SU-DHL-6 (cell line): ENCODE results near the gene MTOR.

Experiments used
- H2AFZ ChIP-seq: fragments of 200-600 bp; sonication (generic); 2 replicates; pipeline ENCODE4 v1.6.1; 2014; ENCODE audit warnings: low read depth, mild to moderate bottlenecking, moderate library complexity, mixed read lengths, antibody characterized with exemption, low read length; ENCODE audit not compliant: severe bottlenecking
- H3F3A ChIP-seq: fragments of 200-600 bp; shearing (Covaris generic); 2 replicates; pipeline ENCODE4 v1.6.0; 2016; ENCODE audit warnings: antibody characterized with exemption, mild to moderate bottlenecking; ENCODE audit not compliant: insufficient read depth
- H3K27ac ChIP-seq: fragments of 200-600 bp; sonication (generic); 2 replicates; pipeline ENCODE4 v1.5.1; 2016; ENCODE audit warnings: low read depth, mild to moderate bottlenecking, low read length, moderate library complexity, mixed read lengths
- H3K27me3 ChIP-seq: fragments of 200-600 bp; sonication (generic), shearing (Covaris generic); 2 replicates; pipeline ENCODE4 v1.6.0; 2014; ENCODE audit warnings: mild to moderate bottlenecking, low read length
- H3K36me3 ChIP-seq: fragments of 200-600 bp; sonication (generic); 2 replicates; pipeline ENCODE4 v1.6.1; 2014; ENCODE audit warnings: mild to moderate bottlenecking, low read length, mixed read lengths
- H3K4me2 ChIP-seq: fragments of 300-600, 200-600 bp; shearing (Covaris generic), sonication (generic); 2 replicates; pipeline ENCODE4 v1.6.0; 2014; ENCODE audit warnings: low read length, low read depth, mild to moderate bottlenecking; ENCODE audit not compliant: poor library complexity, severe bottlenecking
- H3K4me3 ChIP-seq: fragments of 200-600 bp; sonication (generic); 2 replicates; pipeline ENCODE4 v1.5.1; 2014; ENCODE audit warnings: antibody characterized with exemption, low read length, mild to moderate bottlenecking, mixed read lengths; ENCODE audit not compliant: insufficient read depth, poor library complexity, severe bottlenecking
- H3K79me2 ChIP-seq: fragments of 200-600 bp; sonication (generic); 2 replicates; pipeline ENCODE4 v1.6.1; 2014; ENCODE audit warnings: mild to moderate bottlenecking, low read length, moderate library complexity; ENCODE audit not compliant: insufficient read depth
- H3K9ac ChIP-seq: fragments of 200-600 bp; sonication (generic); 2 replicates; pipeline ENCODE4 v1.7.0; 2014; ENCODE audit warnings: mild to moderate bottlenecking, low read length
- H3K9me2 ChIP-seq: fragments of 200-600 bp; sonication (generic); replicated peaks from 2 replicates; pipeline ENCODE4 v1.6.1; 2014; ENCODE audit warnings: low read length; ENCODE audit not compliant: insufficient read depth
- H3K9me3 ChIP-seq: fragments of 200-600 bp; sonication (generic); 2 replicates; pipeline ENCODE4 v1.6.1; 2014; ENCODE audit warnings: low read length, mixed read lengths; ENCODE audit not compliant: insufficient read depth
- H4K20me1 ChIP-seq: fragments of 200-600 bp; sonication (generic); 2 replicates; pipeline ENCODE4 v1.6.1; 2014; ENCODE audit warnings: low read depth, mild to moderate bottlenecking, antibody characterized with exemption, low read length, moderate library complexity, mixed read lengths
- EZH2phosphoT487 ChIP-seq: fragments of 200-600 bp; sonication (generic), shearing (Covaris generic); conservative IDR thresholded peaks from 2 replicates; pipeline ENCODE4 v1.6.1; 2018; ENCODE audit warnings: mild to moderate bottlenecking, antibody characterized with exemption, low read length, moderate library complexity, mixed read lengths
- TF ChIP-seq, protein P1 (sequence below): fragments of 200-600 bp; sonication (generic); IDR thresholded peaks from one replicate; pipeline ENCODE4 v1.5.1; 2017; ENCODE audit warnings: antibody characterized with exemption, mild to moderate bottlenecking, low read length, moderate library complexity; ENCODE audit not compliant: insufficient read depth, poor library complexity, severe bottlenecking

The MTOR gene

DNA sequence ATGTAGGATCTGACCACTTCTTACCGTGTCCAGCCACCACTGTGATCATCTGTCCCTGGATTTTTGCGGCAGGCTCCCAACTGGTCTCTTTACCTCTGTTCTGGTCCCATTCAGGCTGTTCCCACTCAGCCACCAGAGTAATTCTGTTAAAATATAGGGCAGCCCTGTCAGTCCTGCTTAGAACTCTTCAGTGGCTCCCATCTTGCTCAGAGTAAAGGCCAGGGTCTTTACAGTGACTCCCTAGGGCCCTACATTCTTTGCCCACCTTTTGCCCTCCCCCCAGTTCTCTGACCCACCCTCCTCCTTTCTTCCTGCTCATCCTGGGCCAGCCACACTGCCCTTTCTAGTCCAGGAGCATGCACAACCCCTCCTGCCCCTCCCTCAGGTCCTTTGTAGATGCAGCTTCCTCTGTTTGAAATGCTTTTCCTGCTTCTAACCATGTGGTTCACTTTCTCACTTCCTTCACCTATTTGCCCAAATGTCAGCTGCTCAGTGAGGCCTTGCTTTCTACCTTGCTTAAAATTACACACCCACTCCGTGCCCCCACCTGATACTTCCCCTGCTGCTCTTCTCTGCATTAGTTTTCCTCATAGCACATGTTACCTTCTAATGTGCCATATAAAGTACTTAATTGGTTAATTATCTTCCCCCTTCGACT, 18.5 kb upstream of the MTOR start:
- H3K27ac ChIP-seq = peak overlapping the region; percentile 52
- H3K4me2 ChIP-seq = peak overlapping the region; percentile 36
- peak overlapping the region; percentile 7; the same call in 1 of the 2 replicates for H3K9ac ChIP-seq

DNA sequence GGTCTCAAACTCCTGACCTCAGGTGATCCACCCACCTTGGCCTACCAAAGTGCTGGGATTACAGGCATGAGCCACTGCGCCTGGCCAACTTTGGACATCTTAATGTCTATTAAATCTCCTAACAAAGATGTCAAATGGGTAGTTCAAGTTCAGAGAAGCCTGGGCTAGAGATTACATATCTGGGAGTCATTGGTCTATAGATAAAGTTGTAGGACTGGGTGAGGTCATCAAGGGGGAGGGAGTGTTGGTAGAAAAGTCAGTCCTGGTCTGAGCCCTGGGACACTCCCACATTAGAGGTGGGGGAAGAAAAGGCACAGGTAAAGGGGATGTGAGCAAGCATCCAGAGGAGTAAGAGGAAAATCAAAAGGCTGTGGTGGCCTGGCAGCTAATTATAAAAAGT, 17.3 kb upstream of the MTOR start:
- no peaks in the 10 kb centered on the region for H3K9me2 ChIP-seq
- TF ChIP-seq, protein P1, sequence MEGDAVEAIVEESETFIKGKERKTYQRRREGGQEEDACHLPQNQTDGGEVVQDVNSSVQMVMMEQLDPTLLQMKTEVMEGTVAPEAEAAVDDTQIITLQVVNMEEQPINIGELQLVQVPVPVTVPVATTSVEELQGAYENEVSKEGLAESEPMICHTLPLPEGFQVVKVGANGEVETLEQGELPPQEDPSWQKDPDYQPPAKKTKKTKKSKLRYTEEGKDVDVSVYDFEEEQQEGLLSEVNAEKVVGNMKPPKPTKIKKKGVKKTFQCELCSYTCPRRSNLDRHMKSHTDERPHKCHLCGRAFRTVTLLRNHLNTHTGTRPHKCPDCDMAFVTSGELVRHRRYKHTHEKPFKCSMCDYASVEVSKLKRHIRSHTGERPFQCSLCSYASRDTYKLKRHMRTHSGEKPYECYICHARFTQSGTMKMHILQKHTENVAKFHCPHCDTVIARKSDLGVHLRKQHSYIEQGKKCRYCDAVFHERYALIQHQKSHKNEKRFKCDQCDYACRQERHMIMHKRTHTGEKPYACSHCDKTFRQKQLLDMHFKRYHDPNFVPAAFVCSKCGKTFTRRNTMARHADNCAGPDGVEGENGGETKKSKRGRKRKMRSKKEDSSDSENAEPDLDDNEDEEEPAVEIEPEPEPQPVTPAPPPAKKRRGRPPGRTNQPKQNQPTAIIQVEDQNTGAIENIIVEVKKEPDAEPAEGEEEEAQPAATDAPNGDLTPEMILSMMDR = no peak
- TF ChIP-seq EZH2phosphoT487 = no peak
- 0 out of 2 replicates have a peak, but pooled peaks cover 3% of the 10 kb centered on the region for H3K36me3 ChIP-seq
- no peak overlapping the region for H3K4me2 ChIP-seq
- H3K27ac ChIP-seq = no peak overlapping the region
- no peaks in the 10 kb centered on the region for H3K9me3 ChIP-seq
- no peak overlapping the region for H3K4me3 ChIP-seq
- H3K27me3 ChIP-seq = no peaks in the 10 kb centered on the region
- H2AFZ ChIP-seq = no peak overlapping the region
- peaks cover 8% of the 10 kb centered on the region; the same call in 1 of the 2 replicates for H3F3A ChIP-seq
- H4K20me1 ChIP-seq = no peaks in the 10 kb centered on the region
- H3K79me2 ChIP-seq = peaks cover 55% of the 10 kb centered on the region
- no peak overlapping the region for H3K9ac ChIP-seq

More for the DNA sequence above, 18.5 kb upstream of the MTOR start:
- H3K9me2 ChIP-seq = no peaks in the 10 kb centered on the region
- no peak overlapping the region for H2AFZ ChIP-seq
- no peaks in the 10 kb centered on the region for H4K20me1 ChIP-seq
- no peaks in the 10 kb centered on the region for H3K27me3 ChIP-seq
- peaks cover 7% of the 10 kb centered on the region; the same call in 1 of the 2 replicates for H3F3A ChIP-seq
- no peak overlapping the region for H3K4me3 ChIP-seq
- H3K36me3 ChIP-seq = peaks cover 3% of the 10 kb centered on the region; the same call in 1 of the 2 replicates
- TF ChIP-seq, protein P1 = no peak
- no peak for TF ChIP-seq EZH2phosphoT487
- H3K79me2 ChIP-seq = peaks cover 43% of the 10 kb centered on the region
- H3K9me3 ChIP-seq = no peaks in the 10 kb centered on the region

DNA sequence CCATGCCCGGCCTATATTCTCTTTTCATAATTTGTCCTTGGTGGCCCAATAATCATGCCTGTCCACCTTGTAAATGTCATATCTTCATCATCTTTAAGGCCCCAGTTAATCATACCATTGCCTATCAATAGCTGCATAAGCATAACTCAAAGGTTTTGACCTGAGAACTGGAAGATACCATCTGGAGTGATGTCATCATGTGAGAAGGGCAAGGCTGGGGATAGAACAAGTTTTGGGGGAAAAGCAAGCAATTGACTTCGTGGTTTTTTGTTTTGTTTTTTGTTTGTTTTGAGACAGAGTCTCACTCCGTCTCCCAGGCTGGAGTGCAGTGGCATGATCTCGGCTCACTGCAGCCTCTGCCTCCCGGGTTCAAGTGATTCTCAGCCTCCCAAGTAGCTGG, 16.8 kb upstream of the MTOR start:
- Histone ChIP-seq H3F3A (peaks cover 8% of the 10 kb centered on the region; the same call in 1 of the 2 replicates), H3K36me3 (0 out of 2 replicates have a peak, but pooled peaks cover 3% of the 10 kb centered on the region), H2AFZ (no peak overlapping the region), H3K9me2 (no peaks in the 10 kb centered on the region), H3K4me2 (no peak overlapping the region), H4K20me1 (no peaks in the 10 kb centered on the region), H3K27me3 (no peaks in the 10 kb centered on the region), H3K27ac (no peak overlapping the region), H3K4me3 (no peak overlapping the region), H3K9me3 (no peaks in the 10 kb centered on the region), H3K9ac (no peak overlapping the region), H3K79me2 (peaks cover 60% of the 10 kb centered on the region)
- TF ChIP-seq EZH2phosphoT487 = no peak
- TF ChIP-seq, protein P1 = no peak
